ENCODE data around the gene DNM1L. TPM values are rescaled to one million over a fixed set of nuclear protein-coding genes. Genes with fewer than 3 reads are reported as not detected.
"Not testable (repeated sequence)": the region's sequence is repeated elsewhere in the genome, so short reads cannot be mapped to it uniquely, and the experiment has no call there.

Gene DNM1L
- total RNA-seq, 1 donor from 2014 or later, result 82.1 TPM

GRCh38 chr12:32714772-32715171 is 35.7 kb downstream of the DNM1L start:
- Mint-ChIP-seq H3K27ac (ENCODE audit: unreplicated experiment) (no peak overlapping the region), H3K4me3 (ENCODE audit: unreplicated experiment) (no peak overlapping the region), H3K36me3 (ENCODE audit: low read depth, unreplicated experiment) (peaks cover 8% of the 10 kb centered on the region), H3K4me1 (ENCODE audit: unreplicated experiment) (no peaks in the 10 kb centered on the region), H3K9me3 (ENCODE audit: unreplicated experiment) (no peaks in the 10 kb centered on the region), H3K27me3 (ENCODE audit: unreplicated experiment) (no peaks in the 10 kb centered on the region)
- no peak for TF ChIP-seq CTCF (IDR thresholded peaks at IDR 0.05; ENCODE audit: unreplicated experiment)
- DNase-seq (ENCODE audit: low spot score), result no peak

GRCh38 chr12:32718926-32719325 is 39.8 kb downstream of the DNM1L start:
- Mint-ChIP-seq H3K4me1 (ENCODE audit: unreplicated experiment) (no peaks in the 10 kb centered on the region), H3K9me3 (ENCODE audit: unreplicated experiment) (no peaks in the 10 kb centered on the region), H3K4me3 (ENCODE audit: unreplicated experiment) (no peak overlapping the region), H3K36me3 (ENCODE audit: low read depth, unreplicated experiment) (peaks cover 13% of the 10 kb centered on the region), H3K27me3 (ENCODE audit: unreplicated experiment) (no peaks in the 10 kb centered on the region), H3K27ac (ENCODE audit: unreplicated experiment) (no peak overlapping the region)
- no peak for DNase-seq (ENCODE audit: low spot score)
- no peak for TF ChIP-seq CTCF (IDR thresholded peaks at IDR 0.05; ENCODE audit: unreplicated experiment)

GRCh38 chr12:32725308-32725707 is 46.2 kb downstream of the DNM1L start:
- not testable (repeated sequence) for H3K27ac Mint-ChIP-seq (ENCODE audit: unreplicated experiment); DNase-seq (ENCODE audit: low spot score); H3K9me3 Mint-ChIP-seq (ENCODE audit: unreplicated experiment); H3K4me1 Mint-ChIP-seq (ENCODE audit: unreplicated experiment); H3K4me3 Mint-ChIP-seq (ENCODE audit: unreplicated experiment); H3K27me3 Mint-ChIP-seq (ENCODE audit: unreplicated experiment)
- peaks cover 24% of the 10 kb centered on the region for H3K36me3 Mint-ChIP-seq (ENCODE audit: low read depth, unreplicated experiment)

GRCh38 chr12:32726286-32726685 is 47.2 kb downstream of the DNM1L start:
- H3K27me3 Mint-ChIP-seq (ENCODE audit: unreplicated experiment), result no peaks in the 10 kb centered on the region

GRCh38 chr12:32727237-32727636 is 48.1 kb downstream of the DNM1L start:
- Mint-ChIP-seq H3K9me3 (ENCODE audit: unreplicated experiment) (no peaks in the 10 kb centered on the region), H3K4me3 (ENCODE audit: unreplicated experiment) (no peak overlapping the region), H3K4me1 (ENCODE audit: unreplicated experiment) (no peaks in the 10 kb centered on the region), H3K27ac (ENCODE audit: unreplicated experiment) (no peak overlapping the region), H3K36me3 (ENCODE audit: low read depth, unreplicated experiment) (peaks cover 19% of the 10 kb centered on the region), H3K27me3 (ENCODE audit: unreplicated experiment) (no peaks in the 10 kb centered on the region)
- no peak for TF ChIP-seq CTCF (IDR thresholded peaks at IDR 0.05; ENCODE audit: unreplicated experiment)
- no peak for DNase-seq (ENCODE audit: low spot score)

More at GRCh38 chr12:32726286-32726685, 47.2 kb downstream of the DNM1L start:
- H3K36me3 Mint-ChIP-seq (ENCODE audit: low read depth, unreplicated experiment), result peaks cover 19% of the 10 kb centered on the region
- no peak for TF ChIP-seq CTCF (IDR thresholded peaks at IDR 0.05; ENCODE audit: unreplicated experiment)
- no peaks in the 10 kb centered on the region for H3K4me1 Mint-ChIP-seq (ENCODE audit: unreplicated experiment)
- no peak for DNase-seq (ENCODE audit: low spot score)
- H3K4me3 Mint-ChIP-seq (ENCODE audit: unreplicated experiment), result no peak overlapping the region
- no peaks in the 10 kb centered on the region for H3K9me3 Mint-ChIP-seq (ENCODE audit: unreplicated experiment)
- no peak overlapping the region for H3K27ac Mint-ChIP-seq (ENCODE audit: unreplicated experiment)

GRCh38 chr12:32734952-32735351 is 55.9 kb downstream of the DNM1L start:
- no peak overlapping the region for H3K27ac Mint-ChIP-seq (ENCODE audit: unreplicated experiment)
- peak overlapping the region; percentile 27 for H3K4me3 Mint-ChIP-seq (ENCODE audit: unreplicated experiment)
- TF ChIP-seq CTCF (IDR thresholded peaks at IDR 0.05; ENCODE audit: unreplicated experiment), result no peak
- no peaks in the 10 kb centered on the region for H3K27me3 Mint-ChIP-seq (ENCODE audit: unreplicated experiment)
- peaks cover 7% of the 10 kb centered on the region for H3K36me3 Mint-ChIP-seq (ENCODE audit: low read depth, unreplicated experiment)
- DNase-seq (ENCODE audit: low spot score), result no peak
- no peaks in the 10 kb centered on the region for H3K9me3 Mint-ChIP-seq (ENCODE audit: unreplicated experiment)
- no peaks in the 10 kb centered on the region for H3K4me1 Mint-ChIP-seq (ENCODE audit: unreplicated experiment)
